Activated CD4-positive, alpha-beta T cell treated with anti-CD3 and anti-CD28 coated beads, Interleukin-2, amount 10 ng/mL, durations not matched to agents 7 days and 5 days (primary cell): ENCODE data around the gene RFX1. TPM values are rescaled to one million over a fixed set of nuclear protein-coding genes. Genes with fewer than 3 reads are reported as not detected.
A peak's percentile ranks its signal among the peaks of the same experiment; 100 is the strongest.
"Not testable (repeated sequence)": the region's sequence is repeated elsewhere in the genome, so short reads cannot be mapped to it uniquely, and the experiment has no call there.

ENCODE experiments used
- CTCF ChIA-PET: fragments of 350-600 bp; sonication (Branson Sonifier 250); formaldehyde crosslinking; loops from one replicate; lab custom pipeline; 2021; ENCODE audit warnings: antibody characterized with exemption; lab: Charles Lee
- POLR2A ChIA-PET: fragments of 350-600 bp; sonication (Branson Sonifier 250); formaldehyde crosslinking; loops from one replicate; lab custom pipeline; 2021; ENCODE audit warnings: antibody characterized with exemption; lab: Charles Lee
- DNase-seq: peaks from one replicate; pipeline ENCODE4 v3.0.0-alpha.2; 2020
- H3K27ac Mint-ChIP-seq: one replicate; pipeline ENCODE4 v1.8.0; 2021; ENCODE audit warnings: mild to moderate bottlenecking, moderate library complexity, mixed read lengths
- H3K27me3 Mint-ChIP-seq: one replicate; pipeline ENCODE4 v1.8.0; 2021; ENCODE audit warnings: mixed read lengths
- H3K36me3 Mint-ChIP-seq: one replicate; pipeline ENCODE4 v1.8.0; 2021; ENCODE audit warnings: low read depth, mixed read lengths
- H3K4me1 Mint-ChIP-seq: one replicate; pipeline ENCODE4 v1.8.0; 2021; ENCODE audit warnings: mixed read lengths
- H3K4me3 Mint-ChIP-seq: one replicate; pipeline ENCODE4 v1.8.0; 2021; ENCODE audit warnings: mild to moderate bottlenecking, moderate library complexity, mixed read lengths
- H3K9me3 Mint-ChIP-seq: one replicate; pipeline ENCODE4 v1.8.0; 2021; ENCODE audit warnings: mixed read lengths
- total RNA-seq, 2 experiments: library from RNA; stranded (reverse); gene quantifications; one replicate each; pipeline ENCODE4 v1.2.3, GENCODE V29; 2021

Gene RFX1
- total RNA-seq, 2 experiments from 2014 or later = 19.1 to 19.9 TPM

GRCh38 chr19:13931391-13932148, 74.5 kb downstream of the RFX1 start:
- Mint-ChIP-seq H3K27me3 (no peaks in the 10 kb centered on the region), H3K36me3 (peaks cover 13% of the 10 kb centered on the region), H3K27ac (no peak overlapping the region), H3K4me1 (no peaks in the 10 kb centered on the region), H3K9me3 (no peaks in the 10 kb centered on the region), H3K4me3 (no peak overlapping the region)
- ChIA-PET POLR2A (no interaction called here), CTCF (no interaction called here)
- DNase-seq = no peak

DNA sequence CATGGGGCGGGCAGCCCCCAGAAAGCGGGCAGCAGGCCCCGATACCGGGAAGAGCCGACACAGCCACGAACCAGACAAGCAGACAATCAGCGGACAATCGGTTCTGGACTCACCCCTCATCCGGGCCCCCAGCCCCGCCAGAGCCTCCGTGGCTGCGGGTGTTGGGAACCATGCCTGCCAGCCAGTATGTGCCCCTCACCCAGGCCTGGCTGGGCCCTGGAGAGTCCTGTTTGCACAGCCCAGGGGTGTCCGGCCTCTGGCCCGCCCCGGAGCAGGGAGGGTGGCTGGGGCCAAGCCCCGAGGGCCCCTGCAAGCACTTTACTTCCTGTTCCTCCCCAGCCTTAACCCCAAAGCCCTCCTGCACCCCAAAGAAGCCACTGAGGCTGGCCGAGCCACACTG, 75.7 kb downstream of the RFX1 start:
- H3K4me1 Mint-ChIP-seq = no peaks in the 10 kb centered on the region
- CTCF ChIA-PET = interaction anchor here (0.7 kb wide), 1 partner anchor 9 kb away, joined by 4 read pairs; no protein-coding TSS in a partner anchor
- H3K9me3 Mint-ChIP-seq = no peaks in the 10 kb centered on the region
- no peak for DNase-seq
- POLR2A ChIA-PET = no interaction called here
- H3K27me3 Mint-ChIP-seq = no peaks in the 10 kb centered on the region
- H3K4me3 Mint-ChIP-seq = no peak overlapping the region
- H3K27ac Mint-ChIP-seq = no peak overlapping the region
- peaks cover 15% of the 10 kb centered on the region for H3K36me3 Mint-ChIP-seq

DNA sequence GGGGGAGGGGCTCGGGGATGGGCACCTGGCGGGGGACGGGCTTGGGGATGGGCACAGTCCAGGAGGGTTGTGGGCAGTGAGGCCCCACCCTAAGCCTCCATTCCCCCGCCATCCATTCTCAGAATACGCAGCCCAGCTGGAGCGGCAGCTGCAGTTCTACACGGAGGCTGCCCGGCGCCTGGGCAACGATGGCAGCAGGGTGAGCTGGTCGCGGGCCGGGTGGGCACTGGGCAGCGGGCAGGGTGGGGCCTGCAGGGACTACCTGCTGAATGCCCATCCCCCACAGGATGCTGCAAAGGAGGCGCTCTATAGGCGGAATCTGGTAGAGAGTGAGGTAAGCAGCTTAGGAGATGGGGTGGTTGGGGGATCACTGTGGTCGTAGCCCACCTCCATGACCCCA, 76.2 kb downstream of the RFX1 start:
- CTCF ChIA-PET = no interaction called here

DNA sequence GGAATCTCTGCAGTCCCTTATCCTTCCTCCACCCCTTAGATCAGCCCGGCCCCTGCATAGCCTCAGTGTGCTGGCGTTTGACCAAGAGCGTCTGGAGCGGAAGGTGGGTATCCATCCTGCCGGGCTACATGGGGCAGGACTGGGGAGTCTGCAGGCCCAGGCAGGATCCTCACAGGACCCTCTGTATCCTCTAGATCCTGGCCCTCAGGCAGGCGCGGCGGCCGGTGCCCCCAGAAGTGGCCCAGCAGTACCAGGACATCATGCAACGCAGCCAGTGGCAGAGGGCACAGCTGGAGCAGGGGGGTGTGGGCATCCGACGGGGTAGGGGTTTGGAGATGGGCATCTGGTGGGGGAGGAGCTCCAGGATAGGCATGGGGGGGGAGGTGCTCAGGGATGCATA, 76.8 kb downstream of the RFX1 start:
- Mint-ChIP-seq H3K4me1 (no peaks in the 10 kb centered on the region), H3K4me3 (no peak overlapping the region), H3K27me3 (no peaks in the 10 kb centered on the region), H3K36me3 (peaks cover 20% of the 10 kb centered on the region), H3K9me3 (no peaks in the 10 kb centered on the region), H3K27ac (no peak overlapping the region)
- no peak for DNase-seq
- POLR2A ChIA-PET = no interaction called here
- CTCF ChIA-PET = no interaction called here

More for the DNA sequence above, 76.2 kb downstream of the RFX1 start:
- DNase-seq = no peak
- Mint-ChIP-seq H3K27ac (no peak overlapping the region), H3K4me3 (no peak overlapping the region), H3K27me3 (no peaks in the 10 kb centered on the region), H3K9me3 (no peaks in the 10 kb centered on the region), H3K4me1 (no peaks in the 10 kb centered on the region), H3K36me3 (peaks cover 16% of the 10 kb centered on the region)
- POLR2A ChIA-PET = no interaction called here

DNA sequence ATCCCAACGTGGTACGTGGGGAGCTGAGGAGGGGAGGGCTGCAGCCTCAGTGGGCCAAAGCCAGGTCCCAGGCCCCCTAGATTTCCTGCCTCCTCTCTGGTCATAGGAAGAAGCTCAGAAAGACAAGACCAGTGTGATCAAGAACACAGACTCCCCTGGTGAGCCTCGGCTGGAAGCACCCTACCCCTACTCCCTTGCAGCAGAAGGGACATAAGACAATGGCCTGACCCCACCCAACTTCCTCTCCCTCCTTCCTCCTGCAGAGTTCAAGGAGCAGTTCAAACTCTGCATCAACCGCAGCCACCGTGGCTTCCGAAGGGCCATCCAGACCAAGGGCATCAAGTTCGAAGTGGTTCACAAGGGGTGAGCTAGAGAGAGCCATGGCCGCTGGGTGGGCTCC, 79.4 kb downstream of the RFX1 start:
- Mint-ChIP-seq H3K27me3 (no peaks in the 10 kb centered on the region), H3K9me3 (no peaks in the 10 kb centered on the region), H3K4me3 (no peak overlapping the region), H3K36me3 (peaks cover 37% of the 10 kb centered on the region), H3K4me1 (no peaks in the 10 kb centered on the region), H3K27ac (no peak overlapping the region)
- no peak for DNase-seq
- ChIA-PET CTCF (interaction anchor here (0.5 to 1.9 kb wide), 3 partner anchors 65 to 660 kb away, joined by 3 to 4 read pairs (median 3); partner anchors contain the start of gene MISP3), POLR2A (no interaction called here)

GRCh38 chr19:13926010-13926409, 80.1 kb downstream of the RFX1 start:
- H3K9me3 Mint-ChIP-seq = peaks cover 3% of the 10 kb centered on the region
- ChIA-PET POLR2A (no interaction called here), CTCF (interaction anchor here (0.5 to 1.9 kb wide), 3 partner anchors 64 to 660 kb away, joined by 3 to 4 read pairs (median 3); partner anchors contain the start of gene MISP3)
- H3K4me1 Mint-ChIP-seq = peaks cover 3% of the 10 kb centered on the region
- H3K27me3 Mint-ChIP-seq = no peaks in the 10 kb centered on the region
- H3K4me3 Mint-ChIP-seq = no peak overlapping the region
- no peak for DNase-seq
- H3K36me3 Mint-ChIP-seq = peaks cover 44% of the 10 kb centered on the region
- H3K27ac Mint-ChIP-seq = no peak overlapping the region

- Mint-ChIP-seq H3K4me3 (no peak overlapping the region), H3K27ac (no peak overlapping the region), H3K36me3 (peaks cover 56% of the 10 kb centered on the region), H3K27me3 (no peaks in the 10 kb centered on the region), H3K4me1 (peaks cover 3% of the 10 kb centered on the region), H3K9me3 (peaks cover 6% of the 10 kb centered on the region)
- no peak for DNase-seq
- ChIA-PET POLR2A (no interaction called here), CTCF (no interaction called here)
These were observed 82.7 kb downstream of the RFX1 start for GRCh38 chr19:13923194-13923987.

- POLR2A ChIA-PET, H3K27me3 Mint-ChIP-seq, H3K4me1 Mint-ChIP-seq, H3K27ac Mint-ChIP-seq, H3K4me3 Mint-ChIP-seq, DNase-seq, H3K9me3 Mint-ChIP-seq: not testable (repeated sequence)
- peaks cover 53% of the 10 kb centered on the region for H3K36me3 Mint-ChIP-seq
- CTCF ChIA-PET = interaction anchor here (1.3 to 1.9 kb wide), 2 partner anchors 16 to 214 kb away, joined by 4 to 5 read pairs; partner anchors contain the start of genes ASF1B and PODNL1
These were observed 84.0 kb downstream of the RFX1 start for GRCh38 chr19:13922118-13922517.

- ChIA-PET POLR2A (no interaction called here), CTCF (interaction anchor here (1.2 to 1.9 kb wide), 3 partner anchors 10 to 215 kb away, joined by 4 to 5 read pairs (median 4); partner anchors contain the start of genes ASF1B and PODNL1)
- Mint-ChIP-seq H3K9me3 (peaks cover 6% of the 10 kb centered on the region), H3K27me3 (no peaks in the 10 kb centered on the region), H3K27ac (peak overlapping the region; percentile 58), H3K36me3 (peaks cover 45% of the 10 kb centered on the region), H3K4me1 (peaks cover 3% of the 10 kb centered on the region), H3K4me3 (no peak overlapping the region)
- DNase-seq = peak; percentile 38
These were observed 85.0 kb downstream of the RFX1 start for GRCh38 chr19:13920940-13921747.

- POLR2A ChIA-PET = no interaction called here
- H3K27ac Mint-ChIP-seq = no peak overlapping the region
- no peaks in the 10 kb centered on the region for H3K27me3 Mint-ChIP-seq
- no peak overlapping the region for H3K4me3 Mint-ChIP-seq
- DNase-seq = no peak
- H3K36me3 Mint-ChIP-seq = peaks cover 47% of the 10 kb centered on the region
- CTCF ChIA-PET = interaction anchor here (0.7 to 1.9 kb wide), 3 partner anchors 10 to 216 kb away, joined by 4 to 5 read pairs (median 4); partner anchors contain the start of gene ASF1B
- H3K4me1 Mint-ChIP-seq = peaks cover 3% of the 10 kb centered on the region
- H3K9me3 Mint-ChIP-seq = peaks cover 6% of the 10 kb centered on the region
These were observed 85.6 kb downstream of the RFX1 start for GRCh38 chr19:13920524-13920923.

DNA sequence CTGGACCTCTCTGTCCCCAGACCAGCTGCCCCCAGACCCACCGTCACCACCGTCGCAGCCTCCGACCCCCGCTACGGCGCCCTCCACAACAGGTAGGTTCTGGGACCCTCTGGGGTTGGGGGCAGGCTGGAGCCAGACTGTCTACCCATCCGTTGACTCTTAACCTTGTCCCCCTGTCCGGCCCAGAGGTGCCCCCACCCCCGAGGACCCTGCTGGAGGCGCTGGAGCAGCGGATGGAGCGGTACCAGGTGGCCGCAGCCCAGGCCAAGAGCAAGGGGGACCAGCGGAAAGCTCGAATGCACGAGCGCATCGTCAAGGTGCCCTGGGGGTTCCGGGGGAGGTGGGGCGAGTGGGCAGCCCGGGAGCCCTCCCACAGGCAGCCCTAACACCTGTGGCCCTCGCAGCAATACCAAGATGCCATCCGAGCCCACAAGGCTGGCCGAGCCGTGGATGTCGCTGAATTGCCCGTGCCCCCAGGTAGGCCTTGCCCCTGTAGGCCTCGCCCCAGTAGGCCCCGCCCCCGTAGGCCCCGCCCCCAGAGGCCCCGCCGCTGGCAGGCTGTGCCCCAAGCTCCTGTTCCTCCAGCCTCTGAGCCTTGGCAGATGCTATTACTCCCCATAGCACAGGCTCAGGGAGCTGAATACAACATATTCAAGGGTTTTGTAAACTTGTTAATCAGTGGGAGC, 87.3 kb downstream of the RFX1 start:
- H3K4me1 Mint-ChIP-seq = peaks cover 3% of the 10 kb centered on the region
- peaks cover 6% of the 10 kb centered on the region for H3K9me3 Mint-ChIP-seq
- no peak for DNase-seq
- ChIA-PET CTCF (interaction anchor here (0.5 to 0.6 kb wide), 2 partner anchors 53 to 274 kb away, joined by 4 read pairs; no protein-coding TSS in a partner anchor), POLR2A (no interaction called here)
- H3K27ac Mint-ChIP-seq = no peak overlapping the region
- H3K4me3 Mint-ChIP-seq = no peak overlapping the region
- H3K36me3 Mint-ChIP-seq = peaks cover 47% of the 10 kb centered on the region
- no peaks in the 10 kb centered on the region for H3K27me3 Mint-ChIP-seq
